Activated CD8-positive, alpha-beta memory T cell treated with anti-CD3 and anti-CD28 coated beads for 24 hours (primary cell): Measurements from ENCODE around the gene SH3BGR.
"Not testable (repeated sequence)": the region's sequence is repeated elsewhere in the genome, so short reads cannot be mapped to it uniquely, and the experiment has no call there.

Experiments
- DNase-seq: peaks from one replicate; pipeline ENCODE4 v3.0.0-alpha.2; 2020

The SH3BGR gene

DNA sequence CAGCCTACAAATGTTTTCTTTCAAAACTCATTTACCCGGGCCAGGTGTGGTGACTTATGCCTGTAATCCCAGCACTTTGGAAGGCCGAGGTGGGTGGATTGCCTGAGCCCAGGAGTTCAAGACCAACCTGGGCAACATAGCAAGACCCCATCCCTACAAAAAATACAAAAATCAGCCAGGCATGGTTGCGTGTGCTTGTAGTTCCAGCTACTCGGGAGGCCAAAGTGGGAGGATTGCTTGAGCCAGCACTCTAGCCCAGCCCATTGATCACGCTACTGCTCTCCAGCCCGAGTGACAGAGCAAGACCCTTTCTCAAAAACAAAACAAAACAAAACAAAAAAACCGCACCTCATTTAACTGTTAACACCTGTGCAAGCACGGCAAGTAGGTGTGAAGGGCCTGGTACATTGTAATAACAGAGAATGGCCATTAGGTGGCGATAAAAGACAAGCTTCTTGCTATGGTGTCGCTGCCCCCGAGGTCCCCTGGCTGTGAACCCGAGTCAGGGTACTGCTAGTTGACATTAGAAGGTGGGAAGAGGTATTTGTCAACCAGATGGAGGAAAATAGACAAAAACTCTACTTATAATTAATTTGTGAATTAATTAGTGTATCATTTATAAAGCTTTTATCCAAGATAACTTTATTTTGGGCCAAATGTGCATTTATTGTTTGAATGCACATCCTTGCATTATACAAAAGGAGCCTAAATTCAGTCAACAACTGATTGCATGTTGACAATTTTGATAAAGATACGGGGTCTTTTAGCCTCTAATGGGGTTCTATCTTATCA is 66.5 kb downstream of the SH3BGR start:
- DNase-seq = peak; percentile 68

GRCh38 chr21:39518847-39519210 is 67.1 kb downstream of the SH3BGR start:
- DNase-seq = no peak

GRCh38 chr21:39519835-39520234 is 68.1 kb downstream of the SH3BGR start:
- no peak for DNase-seq

DNA sequence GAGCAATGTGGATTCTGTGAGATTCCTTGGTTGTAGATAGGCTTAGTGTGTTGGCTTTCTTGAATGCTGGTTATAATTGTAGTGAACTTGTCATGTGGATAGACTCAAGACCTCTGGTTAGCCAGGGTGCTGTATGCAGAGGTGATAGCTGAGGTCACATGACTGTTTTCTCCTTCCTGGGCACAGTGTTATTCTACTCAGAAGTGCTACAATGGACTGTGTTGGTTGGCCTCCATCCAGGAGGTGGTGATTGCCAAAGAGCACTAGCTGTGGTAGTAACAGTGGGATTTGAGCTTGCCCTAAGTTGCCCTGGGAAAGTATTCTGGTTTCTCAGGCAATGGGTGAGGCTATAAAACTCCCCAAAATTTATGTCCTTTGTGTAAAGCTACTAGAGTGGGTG is 71.6 kb downstream of the SH3BGR start:
- no peak for DNase-seq

GRCh38 chr21:39523915-39524314 is 72.1 kb downstream of the SH3BGR start:
- no peak for DNase-seq

DNA sequence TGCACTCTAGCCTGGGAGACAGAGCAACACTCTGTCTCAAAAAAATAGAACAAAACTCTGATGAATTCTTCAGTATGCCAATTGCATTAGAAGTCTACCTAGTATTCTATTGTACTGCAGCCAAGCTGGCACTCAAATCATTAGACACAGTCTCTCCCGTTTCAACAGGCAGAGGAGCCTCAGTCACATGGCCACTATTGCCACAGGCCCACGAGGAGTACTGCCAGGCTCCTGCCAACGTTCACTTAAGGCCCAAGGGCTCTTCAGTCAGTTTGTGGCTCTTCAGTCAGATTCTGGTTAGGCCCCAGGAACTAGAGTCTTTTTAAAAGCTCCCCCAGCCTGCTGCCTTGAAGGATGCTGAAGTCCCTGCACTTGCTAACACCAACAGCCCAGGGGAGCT is 73.4 kb downstream of the SH3BGR start:
- DNase-seq = no peak

- DNase-seq = no peak
Observed at GRCh38 chr21:39525601-39526000, 73.8 kb downstream of the SH3BGR start.

GRCh38 chr21:39527067-39527595 is 75.4 kb downstream of the SH3BGR start:
- no peak for DNase-seq

DNA sequence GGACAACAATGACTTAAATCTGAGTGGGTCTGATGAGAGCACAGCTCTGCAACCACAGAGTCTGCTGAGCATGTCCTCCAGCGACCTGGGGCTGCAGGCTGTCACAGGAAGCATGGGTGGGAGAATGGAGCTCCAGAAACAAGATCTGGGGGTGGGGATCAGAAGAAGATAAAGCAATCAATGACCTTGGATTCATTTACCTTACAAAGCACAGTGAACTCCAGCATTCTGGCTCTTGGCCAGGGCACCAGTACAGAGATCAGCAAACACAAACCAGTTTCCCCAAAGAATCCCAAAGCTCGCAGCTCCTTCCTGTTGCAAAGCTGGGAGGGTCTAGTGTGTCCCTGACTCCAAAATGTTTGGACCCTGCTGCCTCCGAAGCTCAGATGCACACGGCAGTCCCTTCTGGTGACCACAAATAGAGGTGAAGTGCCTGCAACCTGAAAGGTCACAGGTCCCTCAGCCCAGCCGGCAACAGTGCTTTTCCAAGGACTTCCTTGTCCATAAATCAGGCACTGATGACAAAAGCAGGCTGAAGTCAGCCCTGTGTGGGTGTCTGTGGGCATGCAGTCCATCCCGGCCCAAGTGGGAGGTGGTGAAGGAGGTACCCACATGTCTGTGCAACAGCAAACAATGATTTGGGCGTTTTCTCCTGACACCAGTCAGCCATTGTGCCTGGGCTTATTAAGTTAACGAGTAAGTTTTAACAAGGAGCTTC is 76.1 kb downstream of the SH3BGR start:
- no peak for DNase-seq

GRCh38 chr21:39529026-39529425 is 77.3 kb downstream of the SH3BGR start:
- no peak for DNase-seq

- DNase-seq = no peak
Observed at GRCh38 chr21:39531064-39531463, 79.3 kb downstream of the SH3BGR start.

DNA sequence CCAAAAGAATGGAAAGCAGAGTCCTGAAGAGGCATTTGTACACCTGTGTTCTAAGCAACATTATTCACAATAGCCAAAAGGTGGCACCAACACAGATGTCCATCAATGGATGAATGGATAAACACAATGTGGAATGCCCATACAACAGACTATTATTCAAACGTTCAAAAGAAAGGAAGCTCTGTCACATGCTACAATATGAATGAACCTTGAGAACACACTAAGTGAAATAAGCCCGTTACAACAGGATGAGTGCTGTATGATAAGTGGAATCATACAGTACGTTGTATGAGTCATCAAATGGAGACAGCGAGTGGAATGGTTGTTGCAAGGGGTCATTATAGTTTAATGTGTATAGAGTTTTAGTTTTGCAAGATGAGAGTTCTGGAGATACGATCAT is 80.1 kb downstream of the SH3BGR start:
- no peak for DNase-seq

- DNase-seq = no peak
Observed at GRCh38 chr21:39533545-39534380, 82.0 kb downstream of the SH3BGR start.

- no peak for DNase-seq
Observed at GRCh38 chr21:39535646-39536437, 84.1 kb downstream of the SH3BGR start.

DNA sequence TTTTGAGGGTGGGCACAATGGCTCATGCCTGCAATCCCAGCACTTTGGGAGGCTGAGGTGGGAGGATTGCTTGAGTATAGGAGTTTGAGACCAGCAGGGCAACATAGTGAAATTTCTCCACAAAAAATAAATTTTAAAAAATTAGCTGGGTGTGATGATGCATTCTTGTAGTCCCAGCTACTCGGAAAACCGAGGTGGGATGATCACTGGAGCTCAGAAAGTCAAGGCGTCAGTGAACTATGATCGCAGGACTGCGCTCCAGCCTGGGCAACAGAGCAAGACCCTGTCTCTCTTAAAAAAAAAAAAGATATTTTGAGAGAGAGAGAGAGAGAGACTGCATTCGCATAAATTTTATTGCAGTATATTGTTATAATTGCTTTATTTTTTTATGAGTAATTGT is 85.1 kb downstream of the SH3BGR start:
- DNase-seq = no peak

GRCh38 chr21:39537571-39537970 is 85.8 kb downstream of the SH3BGR start:
- DNase-seq = no peak

DNA sequence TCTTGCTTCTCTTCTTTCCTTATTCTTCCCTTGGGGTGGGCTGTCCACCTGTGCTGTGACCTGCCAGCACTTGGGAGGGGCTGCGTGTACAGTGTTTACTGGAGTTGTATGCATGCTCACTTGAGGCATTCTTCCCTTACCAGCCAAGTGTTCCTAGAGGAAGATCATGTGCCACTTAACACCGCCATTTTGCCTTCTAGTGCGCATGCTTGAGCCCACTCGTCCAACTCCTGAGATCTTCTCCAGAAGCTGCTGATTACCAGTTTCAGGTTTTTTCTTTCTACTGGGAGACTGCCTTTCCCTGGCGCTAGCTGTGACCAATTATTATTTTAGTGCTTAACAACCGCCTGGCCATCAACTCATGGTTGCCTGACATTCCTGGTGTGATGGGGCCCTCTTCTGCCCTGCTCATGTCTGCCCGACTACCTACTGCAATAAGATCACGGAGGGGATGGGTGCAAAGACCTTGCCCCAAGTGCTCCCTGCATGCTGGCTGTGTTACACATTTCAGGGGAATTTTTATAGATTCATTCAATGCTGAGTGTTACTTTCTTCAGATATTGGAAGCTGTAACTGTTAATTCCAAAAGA is 86.8 kb downstream of the SH3BGR start:
- no peak for DNase-seq

- DNase-seq = not testable (repeated sequence)
Observed at GRCh38 chr21:39540367-39540766, 88.6 kb downstream of the SH3BGR start.

- no peak for DNase-seq
Observed at GRCh38 chr21:39542736-39543135, 91.0 kb downstream of the SH3BGR start.

DNA sequence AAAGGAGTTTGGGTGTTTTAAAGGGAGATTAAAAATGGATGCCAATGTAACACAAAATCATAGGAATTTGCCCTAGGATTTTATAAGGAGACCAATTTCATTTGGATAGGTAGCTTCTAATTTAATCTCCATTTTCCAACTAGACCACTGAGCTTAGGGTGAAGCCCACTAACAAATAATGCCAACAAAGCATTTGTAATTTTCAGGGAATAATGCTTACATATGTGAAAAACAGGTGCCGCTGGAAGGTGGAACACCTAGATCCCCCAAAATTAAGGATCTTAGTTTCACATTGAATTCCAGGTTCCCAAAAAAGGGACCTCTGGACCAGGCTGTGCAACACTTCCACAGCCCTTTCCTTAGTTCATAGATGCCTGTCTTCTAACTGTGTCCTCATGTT is 94.8 kb downstream of the SH3BGR start:
- DNase-seq = no peak

DNA sequence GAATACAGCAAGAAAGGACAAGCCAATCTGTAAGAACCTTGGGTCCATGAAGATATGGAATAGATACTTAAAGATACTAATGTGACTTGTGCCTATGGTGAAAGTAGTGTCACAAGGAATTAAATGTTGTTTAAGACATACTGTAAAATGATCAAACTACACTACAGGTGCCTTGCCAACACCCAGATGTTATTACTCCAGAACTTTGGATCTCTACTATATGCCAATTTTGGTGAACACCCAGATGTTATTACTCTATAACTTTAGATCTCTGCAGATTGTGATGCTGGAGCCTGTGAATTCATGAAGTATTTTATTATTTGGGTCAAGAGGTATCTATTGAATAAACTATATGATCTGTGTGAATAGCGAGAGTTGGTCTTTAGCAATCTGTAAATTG is 101.1 kb downstream of the SH3BGR start:
- no peak for DNase-seq

GRCh38 chr21:39553331-39553730 is 101.6 kb downstream of the SH3BGR start:
- no peak for DNase-seq
